B cell (primary cell): ENCODE results near the gene C6orf136. TPM values are rescaled to one million over a fixed set of nuclear protein-coding genes. Genes with fewer than 3 reads are reported as not detected.

Source experiments
- ATAC-seq: fragments of 200-7000 bp; cut with Tn5 transposase; one replicate; pipeline ENCODE4 v1.10.0; 2021; ENCODE audit warnings: low read depth, mild to moderate bottlenecking, moderate number of reproducible peaks, moderate library complexity
- CTCF ChIA-PET: fragments of 350-600 bp; sonication (Branson Sonifier 250); formaldehyde crosslinking; loops from one replicate; lab custom pipeline; 2021; ENCODE audit warnings: antibody characterized with exemption, inconsistent platforms; lab: Charles Lee
- POLR2A ChIA-PET: fragments of 350-600 bp; sonication (Branson Sonifier 250); formaldehyde crosslinking; loops from one replicate; lab custom pipeline; 2021; ENCODE audit warnings: antibody characterized with exemption; lab: Charles Lee
- DNase-seq: peaks from one replicate; pipeline ENCODE4 v3.0.0; 2013
- H2AFZ ChIP-seq: 2 replicates; pipeline ENCODE4 v1.6.1; 2012; ENCODE audit warnings: mild to moderate bottlenecking, low read depth, low read length; ENCODE audit not compliant: insufficient read depth, poor library complexity, severe bottlenecking
- H3K27ac ChIP-seq, 2 donors: 1 replicate in 1 of 2; 2 replicates in 1 of 2; pipeline ENCODE4 v1.5.1; 2012 to 2013; ENCODE audit warnings: low read length in 2 of 2, mild to moderate bottlenecking in 2 of 2, moderate library complexity in 1 of 2
- H3K27me3 ChIP-seq, 4 experiments: fragments of 200-600 bp in 1 of 4; sonication (generic) in 1 of 4; replicated peaks in 1 of 4; 1 replicate in 2 of 4; 2 replicates in 2 of 4; pipeline versions ENCODE4 v1.6.1 to v1.7.0; 2013 to 2016; ENCODE audit warnings: low read length in 3 of 4, mild to moderate bottlenecking in 2 of 4, mixed read lengths in 1 of 4, moderate library complexity in 1 of 4; ENCODE audit not compliant: insufficient read depth in 4 of 4, control insufficient read depth in 3 of 4; ENCODE audit errors: control extremely low read depth in 1 of 4
- H3K36me3 ChIP-seq, 2 experiments: replicated peaks in 1 of 2; 1 replicate in 1 of 2; 2 replicates in 1 of 2; pipeline versions ENCODE4 v1.6.1 to v1.7.1; 2013; ENCODE audit warnings: low read length in 1 of 2; ENCODE audit not compliant: insufficient read depth in 2 of 2, control insufficient read depth in 1 of 2; ENCODE audit errors: control extremely low read depth in 1 of 2, extremely low read depth in 1 of 2
- H3K4me1 ChIP-seq, 2 donors: fragments of 200-600 bp in 1 of 2; sonication (generic) in 1 of 2; 1 replicate in 1 of 2; 2 replicates in 1 of 2; pipeline versions ENCODE4 v1.5.1 to v1.6.1; 2013 to 2017; ENCODE audit warnings: low read length in 2 of 2; ENCODE audit not compliant: control insufficient read depth in 2 of 2, insufficient read depth in 2 of 2
- H3K4me2 ChIP-seq: replicated peaks from 2 replicates; pipeline ENCODE3; 2012; ENCODE audit warnings: mild to moderate bottlenecking, low read depth, low read length; ENCODE audit not compliant: poor library complexity, severe bottlenecking
- H3K4me3 ChIP-seq, 5 experiments: fragments of 200-600 bp in 1 of 5; sonication (generic) in 1 of 5; 1 replicate in 3 of 5; 2 replicates in 2 of 5; pipeline versions ENCODE4 v1.5.1 to v1.7.0; 2011 to 2016; ENCODE audit warnings: low read length in 4 of 5, mild to moderate bottlenecking in 4 of 5, low read depth in 2 of 5, control low read depth in 1 of 5, moderate library complexity in 1 of 5; ENCODE audit not compliant: insufficient read depth in 1 of 5; ENCODE audit errors: control extremely low read depth in 1 of 5, extremely low read depth in 1 of 5
- H3K79me2 ChIP-seq: fragments of 200-600 bp; sonication (generic); one replicate; pipeline ENCODE4 v1.6.0; 2016; ENCODE audit warnings: low read length; ENCODE audit not compliant: control insufficient read depth, insufficient read depth
- H3K9ac ChIP-seq: fragments of 200-600 bp; sonication (generic); 2 replicates; pipeline ENCODE4 v1.6.1; 2017; ENCODE audit warnings: mild to moderate bottlenecking, low read length, moderate library complexity
- H3K9me3 ChIP-seq, 3 donors: one replicate each; pipeline versions ENCODE4 v1.6.1 to v1.7.1; 2013; ENCODE audit warnings: low read length in 2 of 3; ENCODE audit not compliant: control insufficient read depth in 2 of 3, insufficient read depth in 1 of 3; ENCODE audit errors: control extremely low read depth in 1 of 3
- H4K20me1 ChIP-seq: 2 replicates; pipeline ENCODE4 v1.6.0; 2012; ENCODE audit warnings: mild to moderate bottlenecking, low read length; ENCODE audit not compliant: insufficient read depth, control insufficient read depth, poor library complexity, severe bottlenecking
- H3K27ac Mint-ChIP-seq: one replicate; pipeline ENCODE4 v1.8.0; 2021; ENCODE audit warnings: mixed read lengths
- H3K27me3 Mint-ChIP-seq: one replicate; pipeline ENCODE4 v1.8.0; 2021; ENCODE audit warnings: mixed read lengths
- H3K4me1 Mint-ChIP-seq: one replicate; pipeline ENCODE4 v1.8.0; 2021; ENCODE audit warnings: mixed read lengths
- H3K4me3 Mint-ChIP-seq: one replicate; pipeline ENCODE4 v1.8.0; 2021; ENCODE audit warnings: mixed read lengths
- H3K9me3 Mint-ChIP-seq: one replicate; pipeline ENCODE4 v1.8.0; 2022; ENCODE audit warnings: mixed read lengths; ENCODE audit not compliant: insufficient read depth
- EZH2 ChIP-seq: IDR thresholded peaks from 2 replicates; pipeline ENCODE4 v1.6.1; 2012; ENCODE audit warnings: borderline replicate concordance, low read depth, mild to moderate bottlenecking, moderate library complexity, low read length; ENCODE audit not compliant: insufficient read depth, poor library complexity, severe bottlenecking
- WGBS: methylation state at CpG from one replicate; pipeline ENCODE4 v1.1.5; 2013; ENCODE audit warnings: missing lambda C conversion rate; ENCODE audit not compliant: insufficient coverage; 5-methylcytosine and 5-hydroxymethylcytosine counted together
- intact Hi-C: fragments of 100-400 bp; cut with micrococcal nuclease; formaldehyde crosslinking; loops from one replicate; pipeline ENCODE4 v1.10.0; 2022
- polyA plus RNA-seq: library from polyadenylated mRNA; depleted of rRNA; stranded (reverse); fragments of >200 nt; gene quantifications from 2 replicates; pipeline ENCODE4 v1.2.3, GENCODE V29; 2012
- total RNA-seq, 2 donors: library from RNA; stranded (reverse); fragments of 120-200 nt in 1 of 2; gene quantifications; 1 replicate in 1 of 2; 2 replicates in 1 of 2; pipeline versions ENCODE4 v1.2.3 to v1.2.4, GENCODE V29; 2013 to 2022
- TF ChIP-seq, protein P1 (sequence below): fragments of 200-600 bp; IDR thresholded peaks from one replicate; pipeline ENCODE4 v1.8.0; 2022; ENCODE audit warnings: antibody characterized with exemption, mild to moderate bottlenecking

The C6orf136 gene
- total and polyA plus RNA-seq, 2 donors (not counting 1 experiment from before 2014, with no cell fraction given) = 36.6 to 37.2 TPM

DNA sequence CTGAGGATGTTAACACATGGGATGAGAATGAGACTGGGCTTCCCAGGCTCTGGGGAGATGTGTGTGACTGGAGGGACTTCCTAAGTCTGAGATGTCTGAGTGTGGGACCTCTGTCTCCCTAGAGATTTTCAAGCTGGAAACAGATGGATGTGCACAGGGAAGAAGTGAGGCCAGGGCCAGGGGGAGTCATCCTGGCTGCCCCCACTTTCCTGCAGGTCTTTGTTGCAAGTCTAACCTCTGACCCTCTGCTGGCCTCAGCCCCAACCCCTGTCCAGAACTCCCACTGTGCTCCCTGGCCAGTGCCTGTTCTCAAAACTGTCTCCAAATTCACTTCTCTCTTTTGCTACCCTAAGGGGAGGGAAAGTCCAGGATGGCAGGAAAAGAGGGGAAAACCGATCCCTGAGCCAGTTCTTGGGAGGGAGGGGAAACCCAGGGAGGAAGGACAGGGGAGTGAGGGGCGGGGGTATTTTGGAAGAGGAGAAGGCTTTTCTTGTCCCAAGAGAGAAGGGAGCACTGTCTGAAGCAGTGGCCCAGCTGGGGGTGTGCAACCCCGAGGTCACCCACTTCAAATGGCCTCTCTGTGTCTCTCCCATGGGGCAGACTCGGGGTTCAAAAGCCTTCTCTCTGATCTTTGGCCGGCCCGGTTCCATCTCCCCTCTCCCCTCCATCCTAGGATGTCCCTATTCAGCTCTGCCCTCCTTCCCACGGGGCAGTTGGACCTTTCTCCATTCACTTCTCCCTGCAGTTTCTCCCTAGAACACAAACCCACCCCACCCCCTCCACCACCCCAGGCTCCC, 36.4 kb downstream of the C6orf136 start:
- H3K4me1 ChIP-seq = peaks cover 48 to 52% of the 10 kb centered on the region in 2 donors
- peaks cover 87% of the 10 kb centered on the region for H3K79me2 ChIP-seq
- H3K4me1 Mint-ChIP-seq = peaks cover 69% of the 10 kb centered on the region

More for the DNA sequence above, 36.4 kb downstream of the C6orf136 start:
- Histone ChIP-seq H3K4me3 (peak overlapping the region; percentile 91 to 100 (median 97)), H3K27me3 (no peaks in the 10 kb centered on the region), H2AFZ (no peak overlapping the region), H3K4me2 (peak overlapping the region; percentile 100), H3K9ac (peak overlapping the region; percentile 98), H3K9me3 (no peaks in the 10 kb centered on the region), H4K20me1 (peaks cover 83% of the 10 kb centered on the region), H3K27ac (peak overlapping the region; percentile 57 to 97), H3K36me3 (peaks cover 0 to 32% of the 10 kb centered on the region in 2 experiments)
- H3K27me3 Mint-ChIP-seq = no peaks in the 10 kb centered on the region
- TF ChIP-seq EZH2 = no peak
- TF ChIP-seq, protein P1, sequence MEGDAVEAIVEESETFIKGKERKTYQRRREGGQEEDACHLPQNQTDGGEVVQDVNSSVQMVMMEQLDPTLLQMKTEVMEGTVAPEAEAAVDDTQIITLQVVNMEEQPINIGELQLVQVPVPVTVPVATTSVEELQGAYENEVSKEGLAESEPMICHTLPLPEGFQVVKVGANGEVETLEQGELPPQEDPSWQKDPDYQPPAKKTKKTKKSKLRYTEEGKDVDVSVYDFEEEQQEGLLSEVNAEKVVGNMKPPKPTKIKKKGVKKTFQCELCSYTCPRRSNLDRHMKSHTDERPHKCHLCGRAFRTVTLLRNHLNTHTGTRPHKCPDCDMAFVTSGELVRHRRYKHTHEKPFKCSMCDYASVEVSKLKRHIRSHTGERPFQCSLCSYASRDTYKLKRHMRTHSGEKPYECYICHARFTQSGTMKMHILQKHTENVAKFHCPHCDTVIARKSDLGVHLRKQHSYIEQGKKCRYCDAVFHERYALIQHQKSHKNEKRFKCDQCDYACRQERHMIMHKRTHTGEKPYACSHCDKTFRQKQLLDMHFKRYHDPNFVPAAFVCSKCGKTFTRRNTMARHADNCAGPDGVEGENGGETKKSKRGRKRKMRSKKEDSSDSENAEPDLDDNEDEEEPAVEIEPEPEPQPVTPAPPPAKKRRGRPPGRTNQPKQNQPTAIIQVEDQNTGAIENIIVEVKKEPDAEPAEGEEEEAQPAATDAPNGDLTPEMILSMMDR = no peak
- H3K9me3 Mint-ChIP-seq = no peaks in the 10 kb centered on the region
- 0% methylated on average over 6 of the region's 7 CpGs for WGBS
- ChIA-PET CTCF (interaction anchor here (0.6 to 19.8 kb wide), 4 partner anchors 10 to 200 kb away, joined by 3 to 963 read pairs (median 4); partner anchors contain the start of genes MDC1 and TUBB), POLR2A (interaction anchor here (0.6 to 8.7 kb wide), 6 partner anchors 11 to 843 kb away, joined by 3 to 216 read pairs (median 6); partner anchors contain the start of genes DHX16, MDC1 and TUBB)
- peak overlapping the region; percentile 99 for H3K27ac Mint-ChIP-seq
- peak overlapping the region; percentile 97 for H3K4me3 Mint-ChIP-seq
- ATAC-seq = no peak
- no peak for DNase-seq
- intact Hi-C loops = no loop called here
